Endothelial cell of umbilical vein (primary cell): Measurements from ENCODE around the gene IDUA. TPM values are rescaled to one million over a fixed set of nuclear protein-coding genes. Genes with fewer than 3 reads are reported as not detected.

ENCODE experiments used
- BruUV-seq: library from RNA; stranded (reverse); fragments of 400-500 nt; replicated peaks from 2 replicates; lab custom pipeline; 2021; lab: Mats Ljungman, UMichigan
- CTCF ChIA-PET: fragments of 300-600, 350-600 bp; sonication (Branson Sonifier 250); formaldehyde crosslinking; loops from one replicate; lab custom pipeline; 2021; ENCODE audit warnings: antibody characterized with exemption, inconsistent platforms; lab: Charles Lee
- POLR2A ChIA-PET: fragments of 300-600, 350-600 bp; sonication (Branson Sonifier 250); formaldehyde crosslinking; loops from one replicate; lab custom pipeline; 2021; ENCODE audit warnings: antibody characterized with exemption, inconsistent platforms; lab: Charles Lee
- DNase-seq: peaks from one replicate; pipeline ENCODE4 v3.0.0-alpha.2; 2011; ENCODE audit warnings: low read depth, low spot score
- FAIRE-seq: peaks from 2 replicates; lab custom pipeline; 2011; peaks lifted over from hg19 to GRCh38; lab: Jason Lieb, UNC
- H2AFZ ChIP-seq: 2 replicates; pipeline ENCODE4 v1.6.0; 2012; ENCODE audit warnings: low read depth, low read length, control low read depth, inconsistent platforms
- H3K27ac ChIP-seq: 2 replicates; pipeline ENCODE4 v1.5.1; 2011; ENCODE audit warnings: low read depth, mild to moderate bottlenecking, control low read depth, low read length, moderate library complexity; ENCODE audit not compliant: insufficient read depth
- H3K27me3 ChIP-seq, 2 experiments: 2 replicates each; pipeline versions ENCODE4 v1.6.0 to v1.6.1; 2011; ENCODE audit warnings: low read length in 2 of 2, mixed read lengths in 1 of 2; ENCODE audit not compliant: control insufficient read depth in 2 of 2, insufficient read depth in 2 of 2
- H3K36me3 ChIP-seq, 2 experiments: 2 replicates in 1 of 2; 3 replicates in 1 of 2; pipeline ENCODE4 v1.5.1; 2011; ENCODE audit warnings: low read length in 2 of 2, mild to moderate bottlenecking in 1 of 2, moderate library complexity in 1 of 2; ENCODE audit not compliant: control insufficient read depth in 2 of 2, insufficient read depth in 2 of 2; ENCODE audit errors: extremely low read depth in 1 of 2
- H3K4me1 ChIP-seq: 3 replicates; pipeline ENCODE4 v1.5.1; 2011; ENCODE audit warnings: mild to moderate bottlenecking, low read length; ENCODE audit not compliant: control insufficient read depth, insufficient read depth; ENCODE audit errors: extremely low read depth
- H3K4me2 ChIP-seq: 2 replicates; pipeline ENCODE4 v1.6.1; 2011; ENCODE audit warnings: low read length, control low read depth, mixed read lengths; ENCODE audit not compliant: insufficient read depth
- H3K4me3 ChIP-seq, 3 experiments: fragments of 200-600 bp in 1 of 3; sonication (generic), shearing (Covaris generic) in 1 of 3; replicated peaks in 1 of 3; 2 replicates each; pipeline ENCODE4 v1.5.1; 2011 to 2016; ENCODE audit warnings: control low read depth in 3 of 3, low read length in 3 of 3, mild to moderate bottlenecking in 2 of 3, inconsistent platforms in 1 of 3, low read depth in 1 of 3, moderate library complexity in 1 of 3; ENCODE audit not compliant: insufficient read depth in 1 of 3
- H3K79me2 ChIP-seq: 2 replicates; pipeline ENCODE4 v1.6.0; 2012; ENCODE audit warnings: low read length, inconsistent platforms; ENCODE audit not compliant: control insufficient read depth, insufficient read depth
- H3K9ac ChIP-seq: replicated peaks from 2 replicates; pipeline ENCODE3; 2011; ENCODE audit warnings: low read length, control low read depth; ENCODE audit not compliant: insufficient read depth; ENCODE audit errors: extremely low read depth
- H3K9me1 ChIP-seq: replicated peaks from 3 replicates; pipeline ENCODE4 v1.6.0; 2011; ENCODE audit warnings: mild to moderate bottlenecking, low read length; ENCODE audit not compliant: control insufficient read depth, insufficient read depth; ENCODE audit errors: extremely low read depth
- H3K9me3 ChIP-seq: replicated peaks from 2 replicates; pipeline ENCODE4 v1.5.1; 2012; ENCODE audit warnings: low read length, inconsistent platforms; ENCODE audit not compliant: control insufficient read depth, insufficient read depth
- H4K20me1 ChIP-seq: replicated peaks from 2 replicates; pipeline ENCODE3; 2011; ENCODE audit warnings: mild to moderate bottlenecking, low read length; ENCODE audit not compliant: control insufficient read depth, insufficient read depth; ENCODE audit errors: extremely low read depth
- EZH2 ChIP-seq: IDR thresholded peaks from 2 replicates; pipeline ENCODE4 v1.6.1; 2012; ENCODE audit warnings: borderline replicate concordance, low read depth, mild to moderate bottlenecking, moderate library complexity, low read length, inconsistent platforms; ENCODE audit not compliant: severe bottlenecking
- FOS ChIP-seq: IDR thresholded peaks from 2 replicates; pipeline ENCODE4 v1.6.1; 2011; ENCODE audit warnings: mild to moderate bottlenecking, low read length, moderate library complexity, borderline replicate concordance; ENCODE audit not compliant: insufficient read depth
- GATA2 ChIP-seq: IDR thresholded peaks from 2 replicates; pipeline ENCODE4 v1.7.0; 2011; ENCODE audit warnings: low read depth, mild to moderate bottlenecking, moderate library complexity, mixed read lengths, low read length; ENCODE audit not compliant: insufficient read length, insufficient read depth
- JUN ChIP-seq: IDR thresholded peaks from 2 replicates; pipeline ENCODE4 v1.6.1; 2011; ENCODE audit warnings: borderline replicate concordance, low read depth; ENCODE audit not compliant: insufficient read length, insufficient read depth
- MYC ChIP-seq: IDR thresholded peaks from one replicate; pipeline ENCODE4 v1.6.1; 2011; ENCODE audit warnings: mild to moderate bottlenecking, low read depth, low read length
- POLR2A ChIP-seq: IDR thresholded peaks from 2 replicates; pipeline ENCODE4 v1.6.1; 2012; ENCODE audit warnings: low read depth, mild to moderate bottlenecking, control low read depth, low read length
- POLR2AphosphoS5 ChIP-seq: IDR thresholded peaks from 2 replicates; pipeline ENCODE4 v1.6.1; 2012; ENCODE audit warnings: low read depth, mild to moderate bottlenecking, control low read depth, low read length, moderate library complexity; ENCODE audit not compliant: insufficient read depth
- dilution Hi-C: fragments of 300-500 bp; cut with MboI; formaldehyde crosslinking; loops from one replicate; pipeline ENCODE4 v1.15.0; 2019; ENCODE audit warnings: low sequenced_read_pairs; ENCODE audit not compliant: extremely low pct_ligation_motif_present
- intact Hi-C: fragments of 100-400 bp; cut with micrococcal nuclease; formaldehyde crosslinking; loops from one replicate; pipeline ENCODE4 v1.10.0; 2022
- polyA plus RNA-seq, 4 experiments: library from polyadenylated mRNA; depleted of rRNA in 3 of 4; stranded (reverse) in 3 of 4; unstranded in 1 of 4; fragments of >200 nt; gene quantifications; 2 replicates each; pipeline versions ENCODE4 v1.2.1 to v1.2.3, GENCODE V29; 2011 to 2012; ENCODE audit warnings: missing spikeins in 1 of 4
- total RNA-seq: library from RNA; stranded (reverse); gene quantifications from 2 replicates; pipeline ENCODE4 v1.2.3, GENCODE V29; 2021
- TF ChIP-seq, protein P1 (sequence below): IDR thresholded peaks from 2 replicates; pipeline ENCODE4 v1.6.1; 2011; ENCODE audit not compliant: insufficient read depth, insufficient read length
- TF ChIP-seq, protein P2 (sequence below), 2 donors: IDR thresholded peaks; 1 replicate in 1 of 2; 2 replicates in 1 of 2; pipeline ENCODE4 v1.5.1; 2011; ENCODE audit warnings: low read length in 2 of 2, mild to moderate bottlenecking in 2 of 2, moderate library complexity in 2 of 2, control low read depth in 1 of 2, inconsistent platforms in 1 of 2, low read depth in 1 of 2; ENCODE audit not compliant: insufficient read depth in 1 of 2; ENCODE audit errors: extremely low read depth in 1 of 2

Gene IDUA
- total and polyA plus RNA-seq, 2 donors (not counting 3 experiments of a cell fraction or from before 2014, with no cell fraction given) = 19.1 to 34.1 TPM

DNA sequence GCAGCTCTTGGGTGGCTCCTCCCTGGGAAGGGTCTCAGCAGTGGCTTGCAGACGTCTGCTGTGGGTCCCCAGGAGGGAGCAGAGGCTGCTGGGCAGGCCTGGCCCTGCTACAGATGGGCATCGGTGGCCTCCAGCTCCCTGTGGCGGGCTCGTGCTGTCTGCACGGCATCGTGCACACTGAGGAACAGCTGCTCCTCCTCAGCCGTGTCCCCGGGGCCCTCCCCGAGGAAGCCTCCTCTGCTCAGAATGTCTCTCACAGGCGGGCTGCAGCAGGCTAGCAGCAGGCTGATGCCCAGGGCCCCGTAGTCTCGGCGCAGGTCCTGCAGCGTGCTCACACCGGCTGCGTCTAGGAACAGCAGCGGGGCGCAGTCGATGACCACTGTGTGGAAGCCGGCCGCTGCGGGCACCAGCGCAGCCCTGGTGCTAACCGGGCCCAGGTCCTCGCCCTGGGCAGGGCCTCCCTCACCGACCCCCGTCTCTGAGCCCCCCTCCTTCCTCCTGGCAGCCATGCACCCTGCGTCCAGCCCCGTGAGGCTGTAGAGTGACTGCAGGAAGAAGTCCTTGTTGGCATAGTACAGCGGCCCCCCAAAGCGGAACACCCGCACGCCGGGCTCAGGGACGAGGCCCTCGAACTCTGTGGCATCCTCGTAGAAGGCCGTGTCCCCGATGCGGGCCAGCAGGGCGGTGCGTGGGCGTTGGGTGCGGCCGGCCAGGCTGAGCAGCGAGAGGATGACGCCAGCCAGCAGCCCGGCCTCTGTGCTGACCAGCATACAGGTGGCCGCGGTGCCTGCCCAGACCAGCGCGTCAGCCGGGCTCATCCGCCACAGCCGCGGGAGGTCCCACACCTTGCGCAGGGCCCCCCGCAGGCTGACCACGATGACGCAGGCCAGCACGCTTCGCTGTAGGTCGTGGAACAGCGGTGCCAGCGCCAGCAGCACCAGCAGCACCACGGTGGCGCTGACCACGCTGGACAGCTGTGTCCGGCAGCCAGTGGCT is 2.2 kb downstream of the IDUA start:
- Histone ChIP-seq H3K27me3 (no peaks in the 10 kb centered on the region), H3K9me1 (no peaks in the 10 kb centered on the region), H3K79me2 (no peaks in the 10 kb centered on the region), H3K9ac (no peak overlapping the region), H2AFZ (no peak overlapping the region), H3K9me3 (no peaks in the 10 kb centered on the region), H3K36me3 (peaks cover 0 to 2% of the 10 kb centered on the region in 2 experiments), H3K27ac (no peak overlapping the region), H3K4me1 (peaks cover 18% of the 10 kb centered on the region), H3K4me2 (no peak overlapping the region), H3K4me3 (no peak overlapping the region), H4K20me1 (no peaks in the 10 kb centered on the region)
- DNase-seq (no peak), FAIRE-seq (no peak)
- ChIA-PET POLR2A (no interaction called here), CTCF (no interaction called here)
- intact Hi-C loops = loop anchor here (5.0 kb wide), 1 partner anchor 247 kb away; no protein-coding TSS in a partner anchor
- dilution Hi-C loops = no loop called here
- TF ChIP-seq MYC (no peak), POLR2A (no peak), GATA2 (no peak), JUN (no peak), POLR2AphosphoS5 (no peak), EZH2 (no peak), FOS (no peak)
- TF ChIP-seq, protein P1, sequence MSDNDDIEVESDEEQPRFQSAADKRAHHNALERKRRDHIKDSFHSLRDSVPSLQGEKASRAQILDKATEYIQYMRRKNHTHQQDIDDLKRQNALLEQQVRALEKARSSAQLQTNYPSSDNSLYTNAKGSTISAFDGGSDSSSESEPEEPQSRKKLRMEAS = no peak
- TF ChIP-seq, protein P2, sequence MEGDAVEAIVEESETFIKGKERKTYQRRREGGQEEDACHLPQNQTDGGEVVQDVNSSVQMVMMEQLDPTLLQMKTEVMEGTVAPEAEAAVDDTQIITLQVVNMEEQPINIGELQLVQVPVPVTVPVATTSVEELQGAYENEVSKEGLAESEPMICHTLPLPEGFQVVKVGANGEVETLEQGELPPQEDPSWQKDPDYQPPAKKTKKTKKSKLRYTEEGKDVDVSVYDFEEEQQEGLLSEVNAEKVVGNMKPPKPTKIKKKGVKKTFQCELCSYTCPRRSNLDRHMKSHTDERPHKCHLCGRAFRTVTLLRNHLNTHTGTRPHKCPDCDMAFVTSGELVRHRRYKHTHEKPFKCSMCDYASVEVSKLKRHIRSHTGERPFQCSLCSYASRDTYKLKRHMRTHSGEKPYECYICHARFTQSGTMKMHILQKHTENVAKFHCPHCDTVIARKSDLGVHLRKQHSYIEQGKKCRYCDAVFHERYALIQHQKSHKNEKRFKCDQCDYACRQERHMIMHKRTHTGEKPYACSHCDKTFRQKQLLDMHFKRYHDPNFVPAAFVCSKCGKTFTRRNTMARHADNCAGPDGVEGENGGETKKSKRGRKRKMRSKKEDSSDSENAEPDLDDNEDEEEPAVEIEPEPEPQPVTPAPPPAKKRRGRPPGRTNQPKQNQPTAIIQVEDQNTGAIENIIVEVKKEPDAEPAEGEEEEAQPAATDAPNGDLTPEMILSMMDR (IDR thresholded peaks at IDR 0.05; ENCODE audit: extremely low read depth in 1 of 2, insufficient read depth in 1 of 2, low read depth in 1 of 2, low read length in 2 of 2) = no peak
- no TSS peak for BruUV-seq
